ENCODE results near the gene IGSF23. TPM values are rescaled to one million over a fixed set of nuclear protein-coding genes. Genes with fewer than 3 reads are reported as not detected.

The IGSF23 gene
- total and polyA plus RNA-seq, 2 experiments from 2014 or later: not detected

- peaks cover under 1% of the 10 kb centered on the region; the same call in 1 of the 2 replicates for H3F3A ChIP-seq (replicated peaks; ENCODE audit: low read depth)
- H3K79me2 ChIP-seq (replicated peaks; ENCODE audit: insufficient read depth): no peaks in the 10 kb centered on the region
- Mint-ChIP-seq H3K9me3 (peaks cover 12% of the 10 kb centered on the region), H3K36me3 (ENCODE audit: low read depth) (no peaks in the 10 kb centered on the region; the same call in 2 of the 3 replicates), H3K27ac (no peak overlapping the region), H3K4me3 (no peak overlapping the region), H3K4me1 (peaks cover 16% of the 10 kb centered on the region), H3K27me3 (ENCODE audit: insufficient read depth, low read depth, poor library complexity) (peaks cover 3% of the 10 kb centered on the region)
- no peaks in the 10 kb centered on the region for H4K20me1 ChIP-seq (replicated peaks; ENCODE audit: insufficient read depth)
- peaks cover 23% of the 10 kb centered on the region for H3K4me1 ChIP-seq (ENCODE audit: insufficient read depth)
- ATAC-seq (no peak), DNase-seq (ENCODE audit: low spot score) (no peak)
- H3K27ac ChIP-seq (ENCODE audit: low read depth): no peak overlapping the region
- H3K36me3 ChIP-seq (ENCODE audit: insufficient read depth): no peaks in the 10 kb centered on the region
- H3K4me2 ChIP-seq: no peak overlapping the region
- H3K4me3 ChIP-seq: no peak overlapping the region
- H3K9me2 ChIP-seq (ENCODE audit: insufficient read depth): peaks cover 17% of the 10 kb centered on the region
- no peaks in the 10 kb centered on the region for H3K27me3 ChIP-seq (ENCODE audit: insufficient read depth)
- no peak overlapping the region for H2AFZ ChIP-seq
- TF ChIP-seq ZNF114 (CRISPR knock-in tag; IDR thresholded peaks at IDR 0.05) (no peak), JUNB (IDR thresholded peaks at IDR 0.05; ENCODE audit: unreplicated experiment) (no peak), POLR2AphosphoS5 (IDR thresholded peaks at IDR 0.05; ENCODE audit: low read depth) (no peak), EZH2phosphoT487 (IDR thresholded peaks at IDR 0.05; ENCODE audit: unreplicated experiment) (no peak), CREB1 (CRISPR knock-in tag; IDR thresholded peaks at IDR 0.05; ENCODE audit: low read depth) (no peak)
- TF ChIP-seq, protein P1, sequence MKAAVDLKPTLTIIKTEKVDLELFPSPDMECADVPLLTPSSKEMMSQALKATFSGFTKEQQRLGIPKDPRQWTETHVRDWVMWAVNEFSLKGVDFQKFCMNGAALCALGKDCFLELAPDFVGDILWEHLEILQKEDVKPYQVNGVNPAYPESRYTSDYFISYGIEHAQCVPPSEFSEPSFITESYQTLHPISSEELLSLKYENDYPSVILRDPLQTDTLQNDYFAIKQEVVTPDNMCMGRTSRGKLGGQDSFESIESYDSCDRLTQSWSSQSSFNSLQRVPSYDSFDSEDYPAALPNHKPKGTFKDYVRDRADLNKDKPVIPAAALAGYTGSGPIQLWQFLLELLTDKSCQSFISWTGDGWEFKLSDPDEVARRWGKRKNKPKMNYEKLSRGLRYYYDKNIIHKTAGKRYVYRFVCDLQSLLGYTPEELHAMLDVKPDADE (IDR thresholded peaks at IDR 0.05): no peak
Measured at GRCh38 chr19:44598880-44599279, 14.5 kb upstream of the IGSF23 start.

DNA sequence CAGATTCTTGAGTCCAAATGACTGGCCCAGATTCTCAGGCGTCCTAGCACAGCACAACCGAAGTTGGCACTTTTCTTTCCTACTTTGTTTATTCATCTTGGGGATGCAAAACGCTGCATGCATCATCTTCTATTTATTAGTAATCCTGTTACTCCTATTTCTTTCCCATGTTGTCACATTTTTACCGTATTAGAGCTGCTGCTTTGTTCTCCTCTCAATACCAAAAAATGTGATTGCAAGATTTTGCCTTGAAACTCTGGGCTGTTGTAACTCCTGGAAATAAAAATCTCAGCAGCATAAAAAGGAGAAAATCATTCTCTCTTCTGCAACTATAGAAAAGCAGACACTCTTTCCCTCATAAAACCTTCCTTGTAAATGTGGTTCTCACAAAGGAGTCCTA is 12.9 kb upstream of the IGSF23 start:
- Histone ChIP-seq H3K27me3 (ENCODE audit: insufficient read depth) (no peaks in the 10 kb centered on the region), H2AFZ (no peak overlapping the region), H3K9me2 (ENCODE audit: insufficient read depth) (peaks cover 17% of the 10 kb centered on the region), H4K20me1 (replicated peaks; ENCODE audit: insufficient read depth) (no peaks in the 10 kb centered on the region), H3K27ac (ENCODE audit: low read depth) (no peak overlapping the region), H3K4me3 (no peak overlapping the region), H3K4me1 (ENCODE audit: insufficient read depth) (peaks cover 29% of the 10 kb centered on the region), H3F3A (replicated peaks; ENCODE audit: low read depth) (no peaks in the 10 kb centered on the region), H3K4me2 (no peak overlapping the region), H3K79me2 (replicated peaks; ENCODE audit: insufficient read depth) (no peaks in the 10 kb centered on the region), H3K36me3 (ENCODE audit: insufficient read depth) (no peaks in the 10 kb centered on the region)
- peaks cover 3% of the 10 kb centered on the region for H3K27me3 Mint-ChIP-seq (ENCODE audit: insufficient read depth, low read depth, poor library complexity)
- H3K36me3 Mint-ChIP-seq (ENCODE audit: low read depth): no peaks in the 10 kb centered on the region; the same call in 2 of the 3 replicates
- no peak overlapping the region for H3K4me3 Mint-ChIP-seq
- H3K27ac Mint-ChIP-seq: no peak overlapping the region
- DNase-seq (ENCODE audit: low spot score) (no peak), ATAC-seq (no peak)
- H3K4me1 Mint-ChIP-seq: peaks cover 20% of the 10 kb centered on the region
- peaks cover 12% of the 10 kb centered on the region for H3K9me3 Mint-ChIP-seq
- TF ChIP-seq NANOG (IDR thresholded peaks at IDR 0.05; ENCODE audit: borderline replicate concordance): no peak
- no peak for TF ChIP-seq ZNF331 (CRISPR knock-in tag; IDR thresholded peaks at IDR 0.05; ENCODE audit: low read depth)
- TF ChIP-seq POLR2AphosphoS5 (IDR thresholded peaks at IDR 0.05; ENCODE audit: low read depth): no peak
- TF ChIP-seq EZH2phosphoT487 (IDR thresholded peaks at IDR 0.05; ENCODE audit: unreplicated experiment): no peak
- no peak for TF ChIP-seq REST (IDR thresholded peaks at IDR 0.05; ENCODE audit: unreplicated experiment)
- TF ChIP-seq ZNF462 (CRISPR knock-in tag; IDR thresholded peaks at IDR 0.05): no peak
- no peak for TF ChIP-seq EZH2 (IDR thresholded peaks at IDR 0.05; ENCODE audit: low read depth, unreplicated experiment)
- no peak for TF ChIP-seq ZNF114 (CRISPR knock-in tag; IDR thresholded peaks at IDR 0.05)

Measured in GM23338 (cell line).